Neural progenitor cell (in vitro differentiated cells): Measurements from ENCODE around the gene PHACTR1. TPM values are rescaled to one million over a fixed set of nuclear protein-coding genes. Genes with fewer than 3 reads are reported as not detected.
A peak's percentile ranks its signal among the peaks of the same experiment; 100 is the strongest.

Experiments used
- DNase-seq: peaks from one replicate; pipeline ENCODE4 v3.0.0-alpha.2; 2016; ENCODE audit warnings: low spot score
- H2AFZ ChIP-seq: fragments of 200-600 bp; sonication (generic); replicated peaks from 2 replicates; pipeline ENCODE4 v1.6.1; 2016; ENCODE audit warnings: antibody characterized with exemption
- H3F3A ChIP-seq: fragments of 200-600 bp; sonication (generic); 2 replicates; pipeline ENCODE4 v1.6.1; 2016; ENCODE audit warnings: antibody characterized with exemption, low read depth
- H3K27ac ChIP-seq: fragments of 200-600 bp; sonication (generic); 2 replicates; pipeline ENCODE4 v1.5.1; 2016; ENCODE audit warnings: mild to moderate bottlenecking
- H3K27me3 ChIP-seq: fragments of 200-600 bp; sonication (generic); 2 replicates; pipeline ENCODE4 v1.6.1; 2016; ENCODE audit warnings: mild to moderate bottlenecking, moderate library complexity
- H3K36me3 ChIP-seq: fragments of 200-600 bp; sonication (generic); 2 replicates; pipeline ENCODE4 v1.5.1; 2016
- H3K4me1 ChIP-seq: fragments of 200-600 bp; sonication (generic); 2 replicates; pipeline ENCODE4 v1.6.1; 2016; ENCODE audit warnings: mixed run types
- H3K4me2 ChIP-seq: fragments of 200-600 bp; sonication (generic); 2 replicates; pipeline ENCODE4 v1.6.1; 2016
- H3K4me3 ChIP-seq: fragments of 200-600 bp; sonication (generic); 2 replicates; pipeline ENCODE4 v1.5.1; 2016
- H3K79me2 ChIP-seq: fragments of 200-600 bp; sonication (generic); 2 replicates; pipeline ENCODE4 v1.6.1; 2016; ENCODE audit warnings: low read depth
- H3K9ac ChIP-seq: fragments of 200-600 bp; sonication (generic); 2 replicates; pipeline ENCODE4 v1.6.1; 2016
- H3K9me3 ChIP-seq: fragments of 200-600 bp; sonication (generic); 2 replicates; pipeline ENCODE4 v1.5.1; 2016; ENCODE audit warnings: low read depth
- H4K20me1 ChIP-seq: fragments of 200-600 bp; sonication (generic); 2 replicates; pipeline ENCODE4 v1.6.1; 2016; ENCODE audit warnings: low read depth
- H3K27ac Mint-ChIP-seq: 3 replicates; pipeline ENCODE4 v1.8.0; 2021; ENCODE audit warnings: mixed read lengths
- H3K27me3 Mint-ChIP-seq: 2 replicates; pipeline ENCODE4 v1.8.0; 2022; ENCODE audit warnings: low read depth, mild to moderate bottlenecking, inconsistent platforms, moderate library complexity, mixed read lengths; ENCODE audit not compliant: insufficient read depth
- H3K36me3 Mint-ChIP-seq: 3 replicates; pipeline ENCODE4 v1.8.0; 2021; ENCODE audit warnings: mixed read lengths
- H3K4me1 Mint-ChIP-seq: 3 replicates; pipeline ENCODE4 v1.8.0; 2021; ENCODE audit warnings: mixed read lengths
- H3K4me3 Mint-ChIP-seq: 3 replicates; pipeline ENCODE4 v1.8.0; 2021; ENCODE audit warnings: mild to moderate bottlenecking, moderate library complexity, mixed read lengths
- H3K9me3 Mint-ChIP-seq: 3 replicates; pipeline ENCODE4 v1.8.0; 2020; ENCODE audit warnings: mixed read lengths
- CTCF ChIP-seq: fragments of 200-600 bp; sonication (generic); IDR thresholded peaks from 2 replicates; pipeline ENCODE4 v1.5.1; 2017; ENCODE audit warnings: antibody characterized with exemption, mild to moderate bottlenecking
- EZH2 ChIP-seq: fragments of 200-600 bp; sonication (generic); IDR thresholded peaks from 2 replicates; pipeline ENCODE4 v1.6.1; 2017; ENCODE audit warnings: antibody characterized with exemption, mild to moderate bottlenecking, moderate library complexity
- EZH2phosphoT487 ChIP-seq: fragments of 200-600 bp; sonication (generic); IDR thresholded peaks from 2 replicates; pipeline ENCODE4 v1.6.1; 2017; ENCODE audit warnings: antibody characterized with exemption
- total RNA-seq: library from RNA; depleted of rRNA; stranded (reverse); fragments of >200 nt; gene quantifications from 2 replicates; pipeline ENCODE4 v1.2.3, GENCODE V29; 2015; ENCODE audit warnings: low replicate concordance

The PHACTR1 gene
- total RNA-seq, 1 donor from 2014 or later, result 2.4 TPM

- H3K79me2 ChIP-seq, result no peaks in the 10 kb centered on the region
- H3F3A ChIP-seq, result no peaks in the 10 kb centered on the region
- TF ChIP-seq EZH2phosphoT487 (no peak), EZH2 (no peak), CTCF (no peak)
- H3K36me3 Mint-ChIP-seq, result no peaks in the 10 kb centered on the region
- H3K36me3 ChIP-seq, result no peaks in the 10 kb centered on the region
- H3K4me1 Mint-ChIP-seq, result peaks cover 12% of the 10 kb centered on the region
- no peaks in the 10 kb centered on the region for H3K27me3 Mint-ChIP-seq
- no peak overlapping the region for H2AFZ ChIP-seq
- H3K27ac Mint-ChIP-seq, result no peak overlapping the region
- no peaks in the 10 kb centered on the region for H3K9me3 Mint-ChIP-seq
- H3K4me1 ChIP-seq, result no peaks in the 10 kb centered on the region
- H3K27me3 ChIP-seq, result no peaks in the 10 kb centered on the region
- H3K4me2 ChIP-seq, result no peak overlapping the region
- no peak overlapping the region for H3K9ac ChIP-seq
- no peak for DNase-seq
- no peaks in the 10 kb centered on the region for H3K9me3 ChIP-seq
- H3K4me3 Mint-ChIP-seq, result no peak overlapping the region
- H3K27ac ChIP-seq, result no peak overlapping the region
- no peak overlapping the region for H3K4me3 ChIP-seq
- H4K20me1 ChIP-seq, result no peaks in the 10 kb centered on the region
These were observed 447.7 kb downstream of the PHACTR1 start for GRCh38 chr6:13164291-13164690.

GRCh38 chr6:13165502-13166172 lies 449.1 kb downstream of the PHACTR1 start:
- no peaks in the 10 kb centered on the region for H3K9me3 ChIP-seq
- H3K4me1 Mint-ChIP-seq, result peaks cover 12% of the 10 kb centered on the region
- no peaks in the 10 kb centered on the region for H3K9me3 Mint-ChIP-seq
- no peak overlapping the region for H3K4me3 Mint-ChIP-seq
- H4K20me1 ChIP-seq, result no peaks in the 10 kb centered on the region
- H3K27me3 Mint-ChIP-seq, result no peaks in the 10 kb centered on the region
- H3K27ac Mint-ChIP-seq, result peak overlapping the region; percentile 16
- H3K4me3 ChIP-seq, result no peak overlapping the region
- no peaks in the 10 kb centered on the region for H3K36me3 ChIP-seq
- H2AFZ ChIP-seq, result no peak overlapping the region
- H3K4me2 ChIP-seq, result no peak overlapping the region
- no peak overlapping the region for H3K27ac ChIP-seq
- no peaks in the 10 kb centered on the region for H3K27me3 ChIP-seq
- H3F3A ChIP-seq, result no peaks in the 10 kb centered on the region
- no peaks in the 10 kb centered on the region for H3K36me3 Mint-ChIP-seq
- TF ChIP-seq EZH2 (no peak), CTCF (no peak), EZH2phosphoT487 (no peak)
- H3K79me2 ChIP-seq, result no peaks in the 10 kb centered on the region
- H3K9ac ChIP-seq, result no peak overlapping the region
- no peaks in the 10 kb centered on the region for H3K4me1 ChIP-seq
- DNase-seq, result no peak

- H3K9me3 ChIP-seq, result no peaks in the 10 kb centered on the region
- Mint-ChIP-seq H3K27me3 (no peaks in the 10 kb centered on the region), H3K27ac (no peak overlapping the region), H3K4me3 (no peak overlapping the region), H3K4me1 (peaks cover 12% of the 10 kb centered on the region), H3K36me3 (no peaks in the 10 kb centered on the region), H3K9me3 (no peaks in the 10 kb centered on the region)
- no peak for TF ChIP-seq EZH2
- TF ChIP-seq CTCF, result no peak
- no peak for TF ChIP-seq EZH2phosphoT487
- H3K4me1 ChIP-seq, result no peaks in the 10 kb centered on the region
- H3F3A ChIP-seq, result no peaks in the 10 kb centered on the region
- H4K20me1 ChIP-seq, result no peaks in the 10 kb centered on the region
- H3K9ac ChIP-seq, result no peak overlapping the region
- no peaks in the 10 kb centered on the region for H3K36me3 ChIP-seq
- no peaks in the 10 kb centered on the region for H3K27me3 ChIP-seq
- no peak overlapping the region for H3K4me2 ChIP-seq
- DNase-seq, result no peak
- no peak overlapping the region for H3K27ac ChIP-seq
- no peak overlapping the region for H2AFZ ChIP-seq
- H3K79me2 ChIP-seq, result no peaks in the 10 kb centered on the region
- no peak overlapping the region for H3K4me3 ChIP-seq
These were observed 449.7 kb downstream of the PHACTR1 start for GRCh38 chr6:13166269-13166668.
